Natural killer cell treated with Interleukin-12 subunit alpha and Interleukin-12 subunit beta and Interleukin-15 and Interleukin-18, amount 100 ng/mL, for 72 hours (primary cell): ENCODE measurements around the gene UNC79. TPM values are rescaled to one million over a fixed set of nuclear protein-coding genes. Genes with fewer than 3 reads are reported as not detected.
"Not testable (repeated sequence)": the region's sequence is repeated elsewhere in the genome, so short reads cannot be mapped to it uniquely, and the experiment has no call there.

Experiments used
- ATAC-seq, 2 donors: fragments of 150-1000 bp; cut with Tn5 transposase in 1 of 2; sonication (Bioruptor Pico), chemical (Tn5 transposase) in 1 of 2; 2 replicates each; pipeline ENCODE4 v1.10.0; 2021
- DNase-seq: peaks from one replicate; pipeline ENCODE4 v3.0.0; 2022; ENCODE audit warnings: low spot score
- H3K27ac Mint-ChIP-seq, 2 donors: 1 replicate in 1 of 2; 2 replicates in 1 of 2; pipeline ENCODE4 v1.8.0; 2022; ENCODE audit warnings: mixed read lengths in 2 of 2, mild to moderate bottlenecking in 1 of 2, moderate library complexity in 1 of 2
- H3K27me3 Mint-ChIP-seq, 2 donors: 1 replicate in 1 of 2; 2 replicates in 1 of 2; pipeline ENCODE4 v1.8.0; 2022; ENCODE audit warnings: mixed read lengths in 2 of 2
- H3K36me3 Mint-ChIP-seq: one replicate; pipeline ENCODE4 v1.8.0; 2022; ENCODE audit warnings: mixed read lengths
- H3K4me1 Mint-ChIP-seq, 2 donors: 1 replicate in 1 of 2; 2 replicates in 1 of 2; pipeline ENCODE4 v1.8.0; 2022; ENCODE audit warnings: low read depth in 2 of 2, mixed read lengths in 2 of 2, mild to moderate bottlenecking in 1 of 2
- H3K4me3 Mint-ChIP-seq: one replicate; pipeline ENCODE4 v1.8.0; 2022; ENCODE audit warnings: mixed read lengths
- H3K9me3 Mint-ChIP-seq: 2 replicates; pipeline ENCODE4 v1.8.0; 2022; ENCODE audit warnings: mixed read lengths
- total RNA-seq, 2 donors: library from RNA; stranded (reverse); gene quantifications; one replicate each; pipeline ENCODE4 v1.2.3, GENCODE V29; 2022

Gene UNC79
- under 1 TPM; 0.02 to 0.06 TPM for total RNA-seq

- ATAC-seq (no peak), DNase-seq (no peak)
- Mint-ChIP-seq H3K27me3 (peaks cover 24 to 53% of the 10 kb centered on the region in 2 donors), H3K4me1 (no peaks in the 10 kb centered on the region), H3K9me3 (no peaks in the 10 kb centered on the region), H3K36me3 (peaks cover 17% of the 10 kb centered on the region), H3K27ac (no peak within 1 kb of the TSS), H3K4me3 (no peak within 1 kb of the TSS)
Measured at GRCh38 chr14:93430315-93431035, at the start of gene UNC79. Gene UNC79 (plus strand): TSS chr14:93430939. CDS start chr14:93431030, 91 bp downstream.

- ATAC-seq (no peak), DNase-seq (no peak)
- no peak overlapping the region for H3K27ac Mint-ChIP-seq
- H3K27me3 Mint-ChIP-seq, result peaks cover 22 to 36% of the 10 kb centered on the region in 2 donors
- no peaks in the 10 kb centered on the region for H3K9me3 Mint-ChIP-seq
- no peaks in the 10 kb centered on the region for H3K36me3 Mint-ChIP-seq
- H3K4me3 Mint-ChIP-seq, result no peak overlapping the region
- no peaks in the 10 kb centered on the region for H3K4me1 Mint-ChIP-seq
Measured at GRCh38 chr14:93381644-93382043, 49.1 kb upstream of the UNC79 start.

- not testable (repeated sequence) for ATAC-seq, H3K4me1 Mint-ChIP-seq, H3K36me3 Mint-ChIP-seq, H3K4me3 Mint-ChIP-seq, H3K27ac Mint-ChIP-seq, DNase-seq, H3K9me3 Mint-ChIP-seq
- H3K27me3 Mint-ChIP-seq, result peaks cover 28 to 62% of the 10 kb centered on the region in 2 donors
Measured at GRCh38 chr14:93384256-93384655, 46.5 kb upstream of the UNC79 start.

- H3K4me1 Mint-ChIP-seq, result no peaks in the 10 kb centered on the region
Measured at GRCh38 chr14:93395231-93395630, 35.5 kb upstream of the UNC79 start.

GRCh38 chr14:93396456-93396855, 34.3 kb upstream of the UNC79 start:
- no peaks in the 10 kb centered on the region for H3K4me1 Mint-ChIP-seq
- DNase-seq, result no peak
- peaks cover 26 to 38% of the 10 kb centered on the region in 2 donors for H3K27me3 Mint-ChIP-seq
- no peak overlapping the region for H3K27ac Mint-ChIP-seq
- H3K9me3 Mint-ChIP-seq, result peaks cover 10% of the 10 kb centered on the region
- no peak overlapping the region for H3K4me3 Mint-ChIP-seq
- peaks cover 20% of the 10 kb centered on the region for H3K36me3 Mint-ChIP-seq
- no peak for ATAC-seq

More at GRCh38 chr14:93395231-93395630, 35.5 kb upstream of the UNC79 start:
- Mint-ChIP-seq H3K36me3 (peaks cover 17% of the 10 kb centered on the region), H3K27ac (no peak overlapping the region), H3K9me3 (peaks cover 10% of the 10 kb centered on the region), H3K27me3 (peaks cover 21 to 36% of the 10 kb centered on the region in 2 donors), H3K4me3 (no peak overlapping the region)
- ATAC-seq, result no peak
- DNase-seq, result no peak

GRCh38 chr14:93398491-93398890, 32.2 kb upstream of the UNC79 start:
- no peaks in the 10 kb centered on the region for H3K4me1 Mint-ChIP-seq
- DNase-seq (no peak), ATAC-seq (no peak)
- no peak overlapping the region for H3K27ac Mint-ChIP-seq
- H3K9me3 Mint-ChIP-seq, result peaks cover 10% of the 10 kb centered on the region
- H3K27me3 Mint-ChIP-seq, result peaks cover 34 to 50% of the 10 kb centered on the region in 2 donors
- peaks cover 20% of the 10 kb centered on the region for H3K36me3 Mint-ChIP-seq
- no peak overlapping the region for H3K4me3 Mint-ChIP-seq

- no peak overlapping the region for H3K4me3 Mint-ChIP-seq
- ATAC-seq, result no peak
- no peak overlapping the region for H3K27ac Mint-ChIP-seq
- peaks cover 35 to 62% of the 10 kb centered on the region in 2 donors for H3K27me3 Mint-ChIP-seq
- peaks cover 7% of the 10 kb centered on the region for H3K36me3 Mint-ChIP-seq
- DNase-seq, result no peak
- no peaks in the 10 kb centered on the region for H3K4me1 Mint-ChIP-seq
- H3K9me3 Mint-ChIP-seq, result peaks cover 4% of the 10 kb centered on the region
Measured at GRCh38 chr14:93402951-93403350, 27.8 kb upstream of the UNC79 start.

- H3K36me3 Mint-ChIP-seq, result no peaks in the 10 kb centered on the region
- no peak for DNase-seq
- ATAC-seq, result no peak
- no peak overlapping the region for H3K4me3 Mint-ChIP-seq
- no peaks in the 10 kb centered on the region for H3K9me3 Mint-ChIP-seq
- H3K4me1 Mint-ChIP-seq, result no peaks in the 10 kb centered on the region
- H3K27me3 Mint-ChIP-seq, result peaks cover 0 to 19% of the 10 kb centered on the region in 2 donors
- no peak overlapping the region for H3K27ac Mint-ChIP-seq
Measured at GRCh38 chr14:93410021-93410420, 20.7 kb upstream of the UNC79 start.

GRCh38 chr14:93410893-93411292, 19.8 kb upstream of the UNC79 start:
- DNase-seq, result no peak
- Mint-ChIP-seq H3K9me3 (no peaks in the 10 kb centered on the region), H3K27ac (no peak overlapping the region), H3K27me3 (peaks cover 0 to 19% of the 10 kb centered on the region in 2 donors), H3K4me1 (no peaks in the 10 kb centered on the region), H3K36me3 (no peaks in the 10 kb centered on the region), H3K4me3 (no peak overlapping the region)
- peak in 1 of 2 donors; percentile 6 for ATAC-seq

GRCh38 chr14:93425136-93425535, 5.6 kb upstream of the UNC79 start:
- not testable (repeated sequence) for H3K4me1 Mint-ChIP-seq, ATAC-seq, H3K27ac Mint-ChIP-seq, H3K9me3 Mint-ChIP-seq, DNase-seq, H3K4me3 Mint-ChIP-seq
- peaks cover 21% of the 10 kb centered on the region for H3K36me3 Mint-ChIP-seq
- peaks cover 22 to 55% of the 10 kb centered on the region in 2 donors for H3K27me3 Mint-ChIP-seq

- Mint-ChIP-seq H3K27ac (no peak overlapping the region), H3K9me3 (peaks cover 2% of the 10 kb centered on the region), H3K4me1 (no peaks in the 10 kb centered on the region), H3K36me3 (peaks cover 21% of the 10 kb centered on the region), H3K27me3 (peaks cover 16 to 43% of the 10 kb centered on the region in 2 donors), H3K4me3 (no peak overlapping the region)
- DNase-seq (no peak), ATAC-seq (no peak)
Measured at GRCh38 chr14:93426750-93427149, 4.0 kb upstream of the UNC79 start.

- DNase-seq (no peak), ATAC-seq (no peak)
- Mint-ChIP-seq H3K4me1 (no peaks in the 10 kb centered on the region), H3K9me3 (no peaks in the 10 kb centered on the region), H3K4me3 (no peak overlapping the region), H3K27me3 (peaks cover 28 to 60% of the 10 kb centered on the region in 2 donors), H3K27ac (no peak overlapping the region), H3K36me3 (peaks cover 16% of the 10 kb centered on the region)
Measured at GRCh38 chr14:93431036-93431670, 414 bp downstream of the UNC79 start.

- no peak overlapping the region for H3K4me3 Mint-ChIP-seq
- no peaks in the 10 kb centered on the region for H3K4me1 Mint-ChIP-seq
- no peak for DNase-seq
- no peaks in the 10 kb centered on the region for H3K9me3 Mint-ChIP-seq
- no peak for ATAC-seq
- no peaks in the 10 kb centered on the region for H3K36me3 Mint-ChIP-seq
- H3K27ac Mint-ChIP-seq, result no peak overlapping the region
- H3K27me3 Mint-ChIP-seq, result peaks cover 38 to 59% of the 10 kb centered on the region in 2 donors
Measured at GRCh38 chr14:93454224-93454623, 23.5 kb downstream of the UNC79 start.

- Mint-ChIP-seq H3K4me3 (no peak overlapping the region), H3K27ac (no peak overlapping the region), H3K27me3 (peaks cover 29 to 41% of the 10 kb centered on the region in 2 donors), H3K4me1 (no peaks in the 10 kb centered on the region), H3K36me3 (no peaks in the 10 kb centered on the region), H3K9me3 (no peaks in the 10 kb centered on the region)
- no peak for ATAC-seq
- DNase-seq, result no peak
Measured at GRCh38 chr14:93456356-93456755, 25.6 kb downstream of the UNC79 start.
